HG02610 (cell line): Measurements from ENCODE around the gene RNF168.
"Not testable (repeated sequence)": the region's sequence is repeated elsewhere in the genome, so short reads cannot be mapped to it uniquely, and the experiment has no call there.

Experiments
- ATAC-seq: cut with Tn5 transposase; IDR thresholded peaks from one replicate; pipeline ENCODE4 v1.9.1; 2021; ENCODE audit warnings: mild to moderate bottlenecking, moderate library complexity; ENCODE audit not compliant: unreplicated experiment

The RNF168 gene

GRCh38 chr3:196517162-196517800 lies 13.7 kb upstream of the RNF168 start:
- no peak for ATAC-seq

- ATAC-seq: no peak
Measured at GRCh38 chr3:196514913-196515621, 11.5 kb upstream of the RNF168 start, which contains the start of gene SMCO1. Gene SMCO1, minus strand, starts transcription at chr3:196515346. Its CDS starts 137 bp downstream, at chr3:196515209.

GRCh38 chr3:196514350-196514716 lies 10.8 kb upstream of the RNF168 start:
- ATAC-seq: no peak

GRCh38 chr3:196513697-196514349 lies 10.3 kb upstream of the RNF168 start:
- no peak for ATAC-seq

- ATAC-seq: not testable (repeated sequence)
Measured at GRCh38 chr3:196511646-196512425, 8.3 kb upstream of the RNF168 start.

- ATAC-seq: not testable (repeated sequence)
Measured at GRCh38 chr3:196511108-196511507, 7.5 kb upstream of the RNF168 start.

GRCh38 chr3:196506687-196507086 lies 3.1 kb upstream of the RNF168 start:
- ATAC-seq: no peak

- no peak for ATAC-seq
Measured at GRCh38 chr3:196504556-196504955, 988 bp upstream of the RNF168 start.

- not testable (repeated sequence) for ATAC-seq
Measured at GRCh38 chr3:196504077-196504398, 470 bp upstream of the RNF168 start.

- ATAC-seq: no peak
Measured at GRCh38 chr3:196502775-196503195, 783 bp downstream of the RNF168 start.

GRCh38 chr3:196501316-196502044 lies 2.1 kb downstream of the RNF168 start:
- no peak for ATAC-seq

GRCh38 chr3:196499807-196500524 lies 3.6 kb downstream of the RNF168 start:
- ATAC-seq: no peak

GRCh38 chr3:196499061-196499460 lies 4.5 kb downstream of the RNF168 start:
- no peak for ATAC-seq

GRCh38 chr3:196498297-196498696 lies 5.3 kb downstream of the RNF168 start:
- no peak for ATAC-seq

- ATAC-seq: no peak
Measured at GRCh38 chr3:196496183-196496582, 7.4 kb downstream of the RNF168 start.

- no peak for ATAC-seq
Measured at GRCh38 chr3:196493292-196493691, 10.3 kb downstream of the RNF168 start.

GRCh38 chr3:196492080-196492479 lies 11.5 kb downstream of the RNF168 start:
- ATAC-seq: no peak

- no peak for ATAC-seq
Measured at GRCh38 chr3:196489747-196490146, 13.8 kb downstream of the RNF168 start.

- ATAC-seq: no peak
Measured at GRCh38 chr3:196486263-196486662, 17.3 kb downstream of the RNF168 start.

GRCh38 chr3:196477678-196478077 lies 25.9 kb downstream of the RNF168 start:
- ATAC-seq: no peak
